HG03025 (cell line): ENCODE data around the gene ABHD12B.

Experiments
- ATAC-seq: cut with Tn5 transposase; IDR thresholded peaks from one replicate; pipeline ENCODE4 v1.9.1; 2021; ENCODE audit warnings: mild to moderate bottlenecking, moderate library complexity; ENCODE audit not compliant: unreplicated experiment, low FRiP score

The ABHD12B gene

GRCh38 chr14:50837850-50838470 is 33.9 kb upstream of the ABHD12B start:
- no peak for ATAC-seq

GRCh38 chr14:50839048-50839447 is 32.8 kb upstream of the ABHD12B start:
- ATAC-seq, result no peak

GRCh38 chr14:50839691-50840090 is 32.2 kb upstream of the ABHD12B start:
- ATAC-seq, result no peak

GRCh38 chr14:50844391-50844790 is 27.5 kb upstream of the ABHD12B start:
- no peak for ATAC-seq

GRCh38 chr14:50845166-50845565 is 26.7 kb upstream of the ABHD12B start:
- no peak for ATAC-seq

GRCh38 chr14:50846226-50846880 is 25.5 kb upstream of the ABHD12B start:
- no peak for ATAC-seq

- no peak for ATAC-seq
Observed at GRCh38 chr14:50853891-50854290, 18.0 kb upstream of the ABHD12B start.

GRCh38 chr14:50854521-50854920 is 17.3 kb upstream of the ABHD12B start:
- ATAC-seq, result no peak

- ATAC-seq, result no peak
Observed at GRCh38 chr14:50855558-50855957, 16.3 kb upstream of the ABHD12B start.

GRCh38 chr14:50856660-50857059 is 15.2 kb upstream of the ABHD12B start:
- ATAC-seq, result no peak

GRCh38 chr14:50859296-50859624 is 12.6 kb upstream of the ABHD12B start:
- ATAC-seq, result no peak

- no peak for ATAC-seq
Observed at GRCh38 chr14:50860478-50861086, 11.3 kb upstream of the ABHD12B start.

GRCh38 chr14:50862036-50862570 is 9.8 kb upstream of the ABHD12B start:
- no peak for ATAC-seq

- no peak for ATAC-seq
Observed at GRCh38 chr14:50864237-50864636, 7.6 kb upstream of the ABHD12B start.

GRCh38 chr14:50864946-50865345 is 6.9 kb upstream of the ABHD12B start:
- no peak for ATAC-seq

GRCh38 chr14:50865391-50866076 is 6.3 kb upstream of the ABHD12B start:
- no peak for ATAC-seq

GRCh38 chr14:50871228-50871627 is 625 bp upstream of the ABHD12B start:
- no peak for ATAC-seq

GRCh38 chr14:50874757-50875156 is 2.9 kb downstream of the ABHD12B start:
- ATAC-seq, result no peak

GRCh38 chr14:50875359-50876070 is 3.7 kb downstream of the ABHD12B start:
- ATAC-seq, result peak; percentile 91

GRCh38 chr14:50882932-50883826 is 11.3 kb downstream of the ABHD12B start:
- no peak for ATAC-seq
